CD14-positive monocyte (primary cell): ENCODE data around the gene CYP26A1. TPM values are rescaled to one million over a fixed set of nuclear protein-coding genes. Genes with fewer than 3 reads are reported as not detected.
A peak's percentile ranks its signal among the peaks of the same experiment; 100 is the strongest.

ENCODE experiments used
- DNase-seq, 3 donors: peaks; one replicate each; pipeline ENCODE4 v3.0.0-alpha.2; 2011 to 2022
- H2AFZ ChIP-seq: 2 replicates; pipeline ENCODE4 v1.6.0; 2012; ENCODE audit warnings: mild to moderate bottlenecking, low read depth, low read length, inconsistent platforms; ENCODE audit not compliant: insufficient read depth, poor library complexity, severe bottlenecking
- H3K27ac ChIP-seq, 2 donors: 1 replicate in 1 of 2; 2 replicates in 1 of 2; pipeline ENCODE4 v1.5.1; 2012 to 2013; ENCODE audit warnings: low read length in 2 of 2, control low read depth in 1 of 2, inconsistent platforms in 1 of 2, low read depth in 1 of 2, mild to moderate bottlenecking in 1 of 2
- H3K27me3 ChIP-seq, 2 donors: one replicate each; pipeline versions ENCODE4 v1.6.0 to v1.6.1; 2011 to 2013; ENCODE audit warnings: low read length in 2 of 2; ENCODE audit not compliant: control insufficient read depth in 2 of 2, insufficient read depth in 2 of 2
- H3K36me3 ChIP-seq, 2 donors: replicated peaks in 1 of 2; 1 replicate in 1 of 2; 2 replicates in 1 of 2; pipeline versions ENCODE4 v1.5.1 to v1.6.1; 2012 to 2013; ENCODE audit warnings: low read length in 2 of 2, control low read depth in 1 of 2, inconsistent platforms in 1 of 2, mild to moderate bottlenecking in 1 of 2; ENCODE audit not compliant: insufficient read depth in 2 of 2, control insufficient read depth in 1 of 2
- H3K4me1 ChIP-seq, 2 donors: 1 replicate in 1 of 2; 2 replicates in 1 of 2; pipeline versions ENCODE4 v1.5.1 to v1.6.1; 2012 to 2013; ENCODE audit warnings: low read length in 2 of 2, control low read depth in 1 of 2, inconsistent platforms in 1 of 2, mild to moderate bottlenecking in 1 of 2, moderate library complexity in 1 of 2; ENCODE audit not compliant: insufficient read depth in 2 of 2, control insufficient read depth in 1 of 2
- H3K4me2 ChIP-seq: replicated peaks from 2 replicates; pipeline ENCODE3; 2012; ENCODE audit warnings: low read length, moderate library complexity, mild to moderate bottlenecking; ENCODE audit not compliant: poor library complexity, severe bottlenecking; ENCODE audit errors: extremely low read depth
- H3K4me3 ChIP-seq, 3 experiments: fragments of 200-600 bp in 1 of 3; sonication (generic) in 1 of 3; replicated peaks in 1 of 3; 1 replicate in 2 of 3; 2 replicates in 1 of 3; pipeline ENCODE4 v1.5.1; 2011 to 2013; ENCODE audit warnings: low read length in 3 of 3, mild to moderate bottlenecking in 3 of 3, control low read depth in 2 of 3, low read depth in 2 of 3, inconsistent platforms in 1 of 3, moderate library complexity in 1 of 3
- H3K79me2 ChIP-seq: 2 replicates; pipeline ENCODE4 v1.6.0; 2012; ENCODE audit warnings: mild to moderate bottlenecking, control low read depth, inconsistent platforms, low read length, moderate library complexity; ENCODE audit not compliant: insufficient read depth
- H3K9ac ChIP-seq: 2 replicates; pipeline ENCODE4 v1.6.0; 2017; ENCODE audit warnings: low read length, mild to moderate bottlenecking; ENCODE audit not compliant: insufficient read depth, poor library complexity, severe bottlenecking
- H3K9me3 ChIP-seq, 2 donors: replicated peaks in 1 of 2; 1 replicate in 1 of 2; 2 replicates in 1 of 2; pipeline versions ENCODE4 v1.5.1 to v1.6.1; 2012 to 2013; ENCODE audit warnings: low read length in 2 of 2, control low read depth in 1 of 2; ENCODE audit not compliant: control insufficient read depth in 1 of 2, insufficient read depth in 1 of 2
- H4K20me1 ChIP-seq: 2 replicates; pipeline ENCODE4 v1.6.0; 2012; ENCODE audit warnings: mild to moderate bottlenecking, low read length, control low read depth, moderate library complexity; ENCODE audit not compliant: insufficient read depth
- H3K27ac Mint-ChIP-seq, 7 donors: one replicate each; pipeline ENCODE4 v1.8.0; 2020; ENCODE audit warnings: mild to moderate bottlenecking in 7 of 7, mixed read lengths in 7 of 7, moderate library complexity in 6 of 7, inconsistent platforms in 2 of 7
- H3K27me3 Mint-ChIP-seq, 3 donors: one replicate each; pipeline ENCODE4 v1.8.0; 2021 to 2022; ENCODE audit warnings: low read depth in 3 of 3, mild to moderate bottlenecking in 3 of 3, mixed read lengths in 3 of 3, moderate library complexity in 3 of 3, inconsistent platforms in 1 of 3
- H3K36me3 Mint-ChIP-seq, 2 donors: one replicate each; pipeline ENCODE4 v1.8.0; 2020; ENCODE audit warnings: mixed read lengths in 2 of 2, inconsistent platforms in 1 of 2, mild to moderate bottlenecking in 1 of 2
- H3K4me1 Mint-ChIP-seq: one replicate; pipeline ENCODE4 v1.8.0; 2020; ENCODE audit warnings: mild to moderate bottlenecking, mixed read lengths
- H3K4me3 Mint-ChIP-seq, 2 donors: one replicate each; pipeline ENCODE4 v1.8.0; 2020; ENCODE audit warnings: mild to moderate bottlenecking in 2 of 2, mixed read lengths in 2 of 2, moderate library complexity in 1 of 2
- H3K9me3 Mint-ChIP-seq, 7 donors: one replicate each; pipeline ENCODE4 v1.8.0; 2020 to 2022; ENCODE audit warnings: mixed read lengths in 7 of 7, mild to moderate bottlenecking in 6 of 7, moderate library complexity in 6 of 7, inconsistent platforms in 2 of 7
- WGBS: methylation state at CpG from one replicate; pipeline ENCODE4 v1.1.5; 2013; ENCODE audit warnings: missing lambda C conversion rate; ENCODE audit not compliant: insufficient coverage; 5-methylcytosine and 5-hydroxymethylcytosine counted together
- intact Hi-C, 2 donors: fragments of 100-400 bp; cut with micrococcal nuclease; formaldehyde crosslinking; loops; one replicate each; pipeline versions ENCODE4 v1.15.0 to v1.15.1; 2023
- polyA plus RNA-seq, 3 donors: library from polyadenylated mRNA; depleted of rRNA in 1 of 3; unstranded in 2 of 3; stranded (reverse) in 1 of 3; fragments of 300-500 nt in 2 of 3; fragments of >200 nt in 1 of 3; fragmentation: Illumina TruSeq in 2 of 3; gene quantifications; 1 replicate in 2 of 3; 2 replicates in 1 of 3; pipeline ENCODE4 v1.2.3, GENCODE V29; 2012 to 2021
- TF ChIP-seq, protein P1 (sequence below): fragments of 200-600 bp; IDR thresholded peaks from one replicate; pipeline ENCODE4 v1.8.0; 2022; ENCODE audit warnings: antibody characterized with exemption, mild to moderate bottlenecking

Gene CYP26A1
- polyA plus RNA-seq, 3 donors, result not detected

DNA sequence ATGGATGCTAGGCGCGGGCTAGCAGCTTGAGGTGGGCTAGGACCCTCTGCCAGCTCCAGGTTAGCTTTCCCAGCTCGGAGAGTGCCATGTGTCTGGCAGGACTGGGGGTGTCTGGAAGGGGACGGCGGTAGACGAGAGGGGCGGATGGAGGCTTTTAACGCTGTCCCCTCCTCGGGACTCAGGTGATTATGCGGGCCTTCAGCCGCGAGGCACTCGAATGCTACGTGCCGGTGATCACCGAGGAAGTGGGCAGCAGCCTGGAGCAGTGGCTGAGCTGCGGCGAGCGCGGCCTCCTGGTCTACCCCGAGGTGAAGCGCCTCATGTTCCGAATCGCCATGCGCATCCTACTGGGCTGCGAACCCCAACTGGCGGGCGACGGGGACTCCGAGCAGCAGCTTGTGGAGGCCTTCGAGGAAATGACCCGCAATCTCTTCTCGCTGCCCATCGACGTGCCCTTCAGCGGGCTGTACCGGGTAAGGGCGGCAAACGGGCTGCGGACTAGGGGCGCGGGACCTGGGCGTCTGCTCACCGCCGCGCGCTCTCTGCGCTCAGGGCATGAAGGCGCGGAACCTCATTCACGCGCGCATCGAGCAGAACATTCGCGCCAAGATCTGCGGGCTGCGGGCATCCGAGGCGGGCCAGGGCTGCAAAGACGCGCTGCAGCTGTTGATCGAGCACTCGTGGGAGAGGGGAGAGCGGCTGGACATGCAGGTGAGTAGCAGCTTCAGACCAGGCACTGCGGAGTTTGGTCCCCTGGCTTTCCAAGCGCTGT lies 1.1 kb downstream of the CYP26A1 start:
- 3% methylated on average over 67 of the region's 67 CpGs for WGBS
- Mint-ChIP-seq H3K4me1 (peaks cover 28% of the 10 kb centered on the region), H3K9me3 (peaks cover 0 to 9% (median 5%) of the 10 kb centered on the region in 7 donors), H3K4me3 (peak overlapping the region; percentile 58 to 86), H3K36me3 (peaks cover 5 to 12% of the 10 kb centered on the region in 2 donors), H3K27ac (peak overlapping the region in 1 of 7 donors; percentile 21), H3K27me3 (peaks cover 77 to 96% (median 92%) of the 10 kb centered on the region in 3 donors)
- peaks cover 23 to 35% of the 10 kb centered on the region in 2 donors for H3K4me1 ChIP-seq
- H3K27me3 ChIP-seq, result peaks cover 70 to 90% of the 10 kb centered on the region in 2 donors
- TF ChIP-seq, protein P1, sequence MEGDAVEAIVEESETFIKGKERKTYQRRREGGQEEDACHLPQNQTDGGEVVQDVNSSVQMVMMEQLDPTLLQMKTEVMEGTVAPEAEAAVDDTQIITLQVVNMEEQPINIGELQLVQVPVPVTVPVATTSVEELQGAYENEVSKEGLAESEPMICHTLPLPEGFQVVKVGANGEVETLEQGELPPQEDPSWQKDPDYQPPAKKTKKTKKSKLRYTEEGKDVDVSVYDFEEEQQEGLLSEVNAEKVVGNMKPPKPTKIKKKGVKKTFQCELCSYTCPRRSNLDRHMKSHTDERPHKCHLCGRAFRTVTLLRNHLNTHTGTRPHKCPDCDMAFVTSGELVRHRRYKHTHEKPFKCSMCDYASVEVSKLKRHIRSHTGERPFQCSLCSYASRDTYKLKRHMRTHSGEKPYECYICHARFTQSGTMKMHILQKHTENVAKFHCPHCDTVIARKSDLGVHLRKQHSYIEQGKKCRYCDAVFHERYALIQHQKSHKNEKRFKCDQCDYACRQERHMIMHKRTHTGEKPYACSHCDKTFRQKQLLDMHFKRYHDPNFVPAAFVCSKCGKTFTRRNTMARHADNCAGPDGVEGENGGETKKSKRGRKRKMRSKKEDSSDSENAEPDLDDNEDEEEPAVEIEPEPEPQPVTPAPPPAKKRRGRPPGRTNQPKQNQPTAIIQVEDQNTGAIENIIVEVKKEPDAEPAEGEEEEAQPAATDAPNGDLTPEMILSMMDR, result no peak
- no peak overlapping the region for H2AFZ ChIP-seq
- H3K36me3 ChIP-seq, result no peaks in the 10 kb centered on the region
- H3K4me2 ChIP-seq, result peak overlapping the region; percentile 60
- peak overlapping the region in 1 of 3 experiments; percentile 11 for H3K4me3 ChIP-seq
- H4K20me1 ChIP-seq, result no peaks in the 10 kb centered on the region
- H3K79me2 ChIP-seq, result no peaks in the 10 kb centered on the region
- intact Hi-C loops, result no loop called here
- peaks cover 5 to 46% of the 10 kb centered on the region in 2 donors for H3K9me3 ChIP-seq
- no peak overlapping the region for H3K9ac ChIP-seq
- no peak overlapping the region for H3K27ac ChIP-seq
- no peak for DNase-seq

DNA sequence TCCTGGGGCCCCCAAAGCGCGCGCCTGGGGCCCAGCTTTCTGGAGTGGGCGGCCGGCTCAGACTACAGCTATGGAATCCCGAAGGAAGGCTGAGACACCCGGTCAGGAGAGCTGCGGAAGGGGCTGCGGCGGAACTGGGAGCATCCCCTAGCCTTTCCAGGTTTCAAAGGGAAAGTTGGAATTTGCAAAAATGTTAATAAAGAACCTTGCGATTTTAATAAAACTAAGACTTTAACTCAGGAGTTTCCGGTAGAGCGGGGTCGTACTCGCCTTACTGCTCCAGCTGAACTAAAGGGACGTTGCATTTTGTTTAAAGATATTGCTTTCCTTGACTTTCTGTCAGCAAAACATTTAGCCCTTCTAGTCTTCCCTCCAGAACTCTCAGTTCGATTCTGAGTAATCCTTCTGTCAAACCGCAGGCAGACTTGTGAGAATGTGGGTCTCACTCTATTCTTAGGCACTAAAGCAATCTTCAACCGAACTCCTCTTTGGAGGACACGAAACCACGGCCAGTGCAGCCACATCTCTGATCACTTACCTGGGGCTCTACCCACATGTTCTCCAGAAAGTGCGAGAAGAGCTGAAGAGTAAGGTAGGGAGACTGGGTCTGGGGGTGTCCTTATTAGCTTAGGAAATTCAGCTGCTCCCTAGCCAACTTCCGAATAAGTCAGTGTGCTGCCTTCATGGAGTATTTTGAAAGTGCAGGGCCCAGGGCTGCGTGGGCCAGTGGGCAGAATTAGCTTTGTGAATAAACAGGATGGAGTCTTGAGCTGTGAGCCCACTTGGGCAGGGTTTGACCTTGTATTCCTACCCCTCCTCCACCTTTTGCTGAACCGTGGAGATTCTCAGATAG lies 1.9 kb downstream of the CYP26A1 start:
- Histone ChIP-seq H3K4me3 (no peak overlapping the region), H3K27ac (no peak overlapping the region), H3K4me1 (peaks cover 27 to 35% of the 10 kb centered on the region in 2 donors), H3K79me2 (no peaks in the 10 kb centered on the region), H3K9me3 (peaks cover 5 to 41% of the 10 kb centered on the region in 2 donors), H2AFZ (no peak overlapping the region), H3K27me3 (peaks cover 66 to 83% of the 10 kb centered on the region in 2 donors), H3K4me2 (no peak overlapping the region), H4K20me1 (no peaks in the 10 kb centered on the region), H3K9ac (no peak overlapping the region), H3K36me3 (no peaks in the 10 kb centered on the region)
- no peak overlapping the region for H3K27ac Mint-ChIP-seq
- peaks cover 33% of the 10 kb centered on the region for H3K4me1 Mint-ChIP-seq
- TF ChIP-seq, protein P1, result no peak
- intact Hi-C loops, result no loop called here
- H3K27me3 Mint-ChIP-seq, result peaks cover 75 to 96% (median 89%) of the 10 kb centered on the region in 3 donors
- H3K9me3 Mint-ChIP-seq, result peaks cover 0 to 9% (median 5%) of the 10 kb centered on the region in 7 donors
- peaks cover 5 to 8% of the 10 kb centered on the region in 2 donors for H3K36me3 Mint-ChIP-seq
- DNase-seq, result no peak
- peak overlapping the region in 1 of 2 donors; percentile 86 for H3K4me3 Mint-ChIP-seq
- 15% methylated on average over 18 of the region's 25 CpGs for WGBS
